OCI-LY1 (cell line): ENCODE results near the gene RANBP10.

Experiments used
- H2AFZ ChIP-seq: fragments of 200-600 bp; sonication (generic), shearing (Covaris generic); 2 replicates; pipeline ENCODE4 v1.6.0; 2014; ENCODE audit warnings: antibody characterized with exemption, mild to moderate bottlenecking, low read length
- H3F3A ChIP-seq: fragments of 200-600 bp; sonication (generic), shearing (Covaris generic); 2 replicates; pipeline ENCODE4 v1.6.0; 2014; ENCODE audit warnings: mild to moderate bottlenecking, antibody characterized with exemption, low read length, moderate library complexity; ENCODE audit not compliant: insufficient read depth
- H3K27ac ChIP-seq: fragments of 200-600 bp; sonication (generic); 2 replicates; pipeline ENCODE4 v1.5.1; 2014; ENCODE audit warnings: low read length, mixed run types, mild to moderate bottlenecking, low read depth; ENCODE audit not compliant: poor library complexity, severe bottlenecking
- H3K27me3 ChIP-seq: fragments of 200-600 bp; sonication (generic); 2 replicates; pipeline ENCODE4 v1.6.0; 2014; ENCODE audit warnings: antibody characterized with exemption, mild to moderate bottlenecking, low read length, moderate library complexity; ENCODE audit not compliant: insufficient read depth
- H3K36me3 ChIP-seq: fragments of 200-600 bp; sonication (generic); 2 replicates; pipeline ENCODE4 v1.6.1; 2014; ENCODE audit warnings: mild to moderate bottlenecking, antibody characterized with exemption, low read length, moderate library complexity, mixed read lengths; ENCODE audit not compliant: insufficient read depth
- H3K4me1 ChIP-seq: fragments of 200-600 bp; sonication (generic); 2 replicates; pipeline ENCODE4 v1.5.1; 2014; ENCODE audit warnings: mild to moderate bottlenecking, low read length, moderate library complexity; ENCODE audit not compliant: insufficient read depth, severe bottlenecking
- H3K4me2 ChIP-seq: fragments of 200-600 bp; sonication (generic), shearing (Covaris generic); 2 replicates; pipeline ENCODE4 v1.6.1; 2014; ENCODE audit warnings: low read length
- H3K4me3 ChIP-seq: fragments of 200-600 bp; sonication (generic); 2 replicates; pipeline ENCODE4 v1.5.1; 2014; ENCODE audit warnings: low read length, low read depth, mild to moderate bottlenecking, mixed read lengths; ENCODE audit not compliant: poor library complexity, severe bottlenecking
- H3K79me2 ChIP-seq: fragments of 200-600 bp; shearing (Covaris generic); 2 replicates; pipeline ENCODE4 v1.6.1; 2016; ENCODE audit warnings: mixed run types, low read length, mixed read lengths; ENCODE audit not compliant: insufficient read depth
- H3K9ac ChIP-seq: fragments of 200-600 bp; sonication (generic), shearing (Covaris generic); 2 replicates; pipeline ENCODE4 v1.6.1; 2014; ENCODE audit warnings: mild to moderate bottlenecking, low read length, mixed read lengths
- H3K9me2 ChIP-seq: fragments of 200-600 bp; sonication (generic), shearing (Covaris generic); 2 replicates; pipeline ENCODE4 v1.6.1; 2014; ENCODE audit warnings: low read depth, mild to moderate bottlenecking, low read length, mixed read lengths
- H3K9me3 ChIP-seq: fragments of 200-600 bp; shearing (Covaris generic); 2 replicates; pipeline ENCODE4 v1.6.1; 2014; ENCODE audit warnings: low read length, mixed read lengths
- H4K20me1 ChIP-seq: fragments of 200-600 bp; sonication (generic), shearing (Covaris generic); 2 replicates; pipeline ENCODE4 v1.6.0; 2016; ENCODE audit warnings: mild to moderate bottlenecking, low read length; ENCODE audit not compliant: insufficient read depth
- EZH2 ChIP-seq: fragments of 200-600 bp; sonication (generic), shearing (Covaris generic); IDR thresholded peaks from 2 replicates; pipeline ENCODE4 v1.8.0; 2017; ENCODE audit warnings: borderline replicate concordance, mixed run types, mild to moderate bottlenecking, antibody characterized with exemption, low read length, moderate library complexity, mixed read lengths
- TF ChIP-seq, protein P1 (sequence below): fragments of 200-600 bp; sonication (generic), shearing (Covaris generic); IDR thresholded peaks from 2 replicates; pipeline ENCODE4 v1.5.1; 2017; ENCODE audit warnings: mild to moderate bottlenecking, antibody characterized with exemption, low read length, moderate library complexity, mixed read lengths

The RANBP10 gene

DNA sequence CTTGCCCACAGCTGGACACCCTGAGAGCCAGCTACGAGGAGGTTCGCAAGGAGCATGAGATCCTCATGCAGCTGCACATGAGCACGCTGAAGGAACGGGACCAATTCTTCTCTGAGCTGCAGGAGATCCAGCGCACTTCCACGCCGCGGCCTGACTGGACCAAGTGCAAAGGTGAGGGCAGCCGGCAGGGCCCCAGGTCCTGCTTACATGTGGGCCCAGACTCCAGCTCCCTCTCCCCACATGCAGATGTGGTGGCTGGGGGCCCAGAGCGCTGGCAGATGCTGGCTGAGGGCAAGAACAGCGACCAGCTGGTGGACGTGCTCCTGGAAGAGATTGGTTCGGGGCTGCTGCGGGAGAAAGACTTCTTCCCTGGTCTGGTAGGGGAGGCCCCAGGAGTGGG lies 19.5 kb upstream of the RANBP10 start:
- H4K20me1 ChIP-seq = no peaks in the 10 kb centered on the region
- H3K9me2 ChIP-seq = no peaks in the 10 kb centered on the region
- H2AFZ ChIP-seq = no peak overlapping the region
- peaks cover 40% of the 10 kb centered on the region; the same call in 1 of the 2 replicates for H3K36me3 ChIP-seq
- H3K79me2 ChIP-seq = no peaks in the 10 kb centered on the region
- H3K4me2 ChIP-seq = no peak overlapping the region
- peaks cover 7% of the 10 kb centered on the region for H3K4me1 ChIP-seq
- H3F3A ChIP-seq = no peaks in the 10 kb centered on the region
- no peak for TF ChIP-seq EZH2
- TF ChIP-seq, protein P1, sequence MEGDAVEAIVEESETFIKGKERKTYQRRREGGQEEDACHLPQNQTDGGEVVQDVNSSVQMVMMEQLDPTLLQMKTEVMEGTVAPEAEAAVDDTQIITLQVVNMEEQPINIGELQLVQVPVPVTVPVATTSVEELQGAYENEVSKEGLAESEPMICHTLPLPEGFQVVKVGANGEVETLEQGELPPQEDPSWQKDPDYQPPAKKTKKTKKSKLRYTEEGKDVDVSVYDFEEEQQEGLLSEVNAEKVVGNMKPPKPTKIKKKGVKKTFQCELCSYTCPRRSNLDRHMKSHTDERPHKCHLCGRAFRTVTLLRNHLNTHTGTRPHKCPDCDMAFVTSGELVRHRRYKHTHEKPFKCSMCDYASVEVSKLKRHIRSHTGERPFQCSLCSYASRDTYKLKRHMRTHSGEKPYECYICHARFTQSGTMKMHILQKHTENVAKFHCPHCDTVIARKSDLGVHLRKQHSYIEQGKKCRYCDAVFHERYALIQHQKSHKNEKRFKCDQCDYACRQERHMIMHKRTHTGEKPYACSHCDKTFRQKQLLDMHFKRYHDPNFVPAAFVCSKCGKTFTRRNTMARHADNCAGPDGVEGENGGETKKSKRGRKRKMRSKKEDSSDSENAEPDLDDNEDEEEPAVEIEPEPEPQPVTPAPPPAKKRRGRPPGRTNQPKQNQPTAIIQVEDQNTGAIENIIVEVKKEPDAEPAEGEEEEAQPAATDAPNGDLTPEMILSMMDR = no peak
- no peaks in the 10 kb centered on the region for H3K9me3 ChIP-seq
- no peaks in the 10 kb centered on the region for H3K27me3 ChIP-seq
- no peak overlapping the region for H3K27ac ChIP-seq
- H3K9ac ChIP-seq = no peak overlapping the region
- no peak overlapping the region for H3K4me3 ChIP-seq

DNA sequence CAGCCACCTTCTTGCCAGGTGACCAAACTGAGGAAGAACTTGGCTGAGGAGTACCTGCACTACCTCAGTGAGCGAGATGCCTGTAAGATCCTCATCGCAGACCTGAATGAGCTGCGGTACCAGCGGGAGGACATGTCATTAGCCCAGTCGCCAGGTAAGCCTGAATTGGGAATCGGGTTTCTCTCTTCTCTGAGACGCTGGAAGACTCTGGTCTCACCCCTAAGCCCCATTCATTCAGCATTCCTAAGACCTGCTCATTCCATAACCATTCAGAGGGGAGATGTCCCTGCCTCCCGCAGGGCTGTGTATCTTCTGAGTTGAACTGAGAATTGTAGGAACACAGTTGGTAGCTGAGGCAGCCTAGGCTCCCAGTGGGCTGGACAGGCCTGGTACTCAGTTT lies 18.8 kb upstream of the RANBP10 start:
- Histone ChIP-seq H3K9me3 (no peaks in the 10 kb centered on the region), H3K4me3 (no peak overlapping the region), H3F3A (no peaks in the 10 kb centered on the region), H3K27ac (no peak overlapping the region), H3K36me3 (peaks cover 34% of the 10 kb centered on the region; the same call in 1 of the 2 replicates), H3K9me2 (no peaks in the 10 kb centered on the region), H3K27me3 (no peaks in the 10 kb centered on the region), H3K4me1 (peaks cover 7% of the 10 kb centered on the region), H2AFZ (no peak overlapping the region), H3K9ac (no peak overlapping the region), H4K20me1 (no peaks in the 10 kb centered on the region), H3K79me2 (no peaks in the 10 kb centered on the region), H3K4me2 (no peak overlapping the region)
- TF ChIP-seq EZH2 = no peak
- TF ChIP-seq, protein P1 = no peak

DNA sequence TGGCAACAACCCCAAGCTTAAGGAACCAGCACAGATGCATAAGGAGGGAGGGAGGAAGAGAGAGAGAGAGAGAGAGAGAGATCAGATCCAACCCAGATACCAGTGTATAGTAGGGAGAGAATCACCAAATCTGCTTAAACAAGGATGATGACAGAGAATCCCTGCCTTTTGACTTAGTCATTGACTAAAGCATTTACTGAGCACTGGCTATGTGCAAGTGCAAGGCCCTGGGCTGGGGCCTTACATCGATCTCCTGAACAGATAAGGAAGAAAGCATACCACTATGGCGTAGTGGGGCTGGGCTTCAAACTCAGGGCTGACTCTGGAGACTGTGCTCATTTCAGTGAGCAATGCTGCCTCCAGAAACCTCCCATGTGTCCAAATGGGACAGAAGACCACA lies 16.2 kb upstream of the RANBP10 start:
- H2AFZ ChIP-seq = no peak overlapping the region
- no peaks in the 10 kb centered on the region for H4K20me1 ChIP-seq
- no peak overlapping the region for H3K9ac ChIP-seq
- H3K9me2 ChIP-seq = no peaks in the 10 kb centered on the region
- no peaks in the 10 kb centered on the region for H3K79me2 ChIP-seq
- H3K4me2 ChIP-seq = no peak overlapping the region
- H3K27ac ChIP-seq = no peak overlapping the region
- H3K36me3 ChIP-seq = 0 out of 2 replicates have a peak, but pooled peaks cover 8% of the 10 kb centered on the region
- TF ChIP-seq EZH2 = no peak
- TF ChIP-seq, protein P1 = no peak
- H3K27me3 ChIP-seq = no peaks in the 10 kb centered on the region
- no peaks in the 10 kb centered on the region for H3K9me3 ChIP-seq
- H3K4me3 ChIP-seq = no peak overlapping the region
- no peaks in the 10 kb centered on the region for H3F3A ChIP-seq
- H3K4me1 ChIP-seq = peaks cover 7% of the 10 kb centered on the region
